A549 (cell line): ENCODE measurements around the gene AMMECR1. TPM values are rescaled to one million over a fixed set of nuclear protein-coding genes. Genes with fewer than 3 reads are reported as not detected.

Experiments
- ATAC-seq, 2 experiments: fragments of 200-7000 bp in 1 of 2; fragments of >200 bp in 1 of 2; cut with Nextera tagmentation in 1 of 2; cut with Tn5 transposase in 1 of 2; 3 replicates each; pipeline versions ENCODE4 v1.8.0 to v1.9.1; 2018 to 2020; ENCODE audit warnings: mild to moderate bottlenecking in 1 of 2, moderate library complexity in 1 of 2
- CTCF ChIA-PET: fragments of 300-600 bp; sonication (Branson Sonifier 250); formaldehyde crosslinking; extraction: SDS; loops from one replicate; lab custom pipeline; 2021; ENCODE audit warnings: antibody characterized with exemption, inconsistent platforms; lab: Yijun Ruan, JAX
- POLR2A ChIA-PET: fragments of 350-600 bp; formaldehyde crosslinking; extraction: SDS; loops from one replicate; lab custom pipeline; 2021; ENCODE audit warnings: antibody characterized with exemption, inconsistent platforms; lab: Yijun Ruan, JAX
- DNase-seq, 2 experiments: peaks; one replicate each; pipeline versions ENCODE4 v3.0.0 to v3.0.0-alpha.2; 2011 to 2016; ENCODE audit warnings: low read depth in 1 of 2, low spot score in 1 of 2
- FAIRE-seq: peaks from 2 replicates; lab custom pipeline; 2011; peaks lifted over from hg19 to GRCh38; lab: Jason Lieb, UNC
- H3K27ac ChIP-seq, 2 experiments: fragments of >200 bp; sonication (Bioruptor Twin); formaldehyde crosslinking; 3 replicates each; pipeline ENCODE4 v1.5.1; 2016 to 2017
- H3K4me1 ChIP-seq: fragments of >200 bp; sonication (Bioruptor Twin); formaldehyde crosslinking; 3 replicates; pipeline ENCODE4 v1.6.1; 2016
- H3K4me2 ChIP-seq: fragments of >200 bp; sonication (Bioruptor Twin); formaldehyde crosslinking; 3 replicates; pipeline ENCODE4 v1.6.1; 2016
- H3K4me3 ChIP-seq: fragments of >200 bp; sonication (Bioruptor Twin); formaldehyde crosslinking; 3 replicates; pipeline ENCODE4 v1.5.1; 2016
- H3K9me3 ChIP-seq: fragments of >200 bp; sonication (Bioruptor Twin); formaldehyde crosslinking; 3 replicates; pipeline ENCODE4 v1.6.1; 2016
- CBX2 ChIP-seq: fragments of 200-600 bp; sonication (generic); IDR thresholded peaks from 2 replicates; pipeline ENCODE4 v1.6.1; 2016; ENCODE audit warnings: low read depth, mild to moderate bottlenecking, borderline replicate concordance
- CBX8 ChIP-seq: fragments of 200-600 bp; sonication (generic); IDR thresholded peaks from 2 replicates; pipeline ENCODE4 v1.6.1; 2016
- CEBPB ChIP-seq, 2 experiments: fragments of >200 bp in 1 of 2; sonication (Bioruptor Twin) in 1 of 2; formaldehyde crosslinking in 1 of 2; IDR thresholded peaks; 2 replicates each; pipeline ENCODE4 v1.6.1; 2012 to 2016
- EHMT2 ChIP-seq: fragments of 200-600 bp; sonication (generic); IDR thresholded peaks from 2 replicates; pipeline ENCODE4 v1.6.1; 2016; ENCODE audit warnings: antibody characterized with exemption, low read depth, mild to moderate bottlenecking, moderate library complexity
- EP300 ChIP-seq, 2 experiments: fragments of >200 bp; sonication (Bioruptor Twin); formaldehyde crosslinking; IDR thresholded peaks; 2 replicates in 1 of 2; 3 replicates in 1 of 2; pipeline ENCODE4 v1.6.1; 2016 to 2017
- ESRRA ChIP-seq: fragments of 150-350 bp; IDR thresholded peaks from 2 replicates; pipeline ENCODE4 v1.6.1; 2014; ENCODE audit warnings: mild to moderate bottlenecking, low read length, borderline replicate concordance
- FOSL2 ChIP-seq, 2 experiments: fragments of 450-650 bp in 1 of 2; fragments of >200 bp in 1 of 2; sonication (Bioruptor Twin) in 1 of 2; formaldehyde crosslinking; IDR thresholded peaks; 2 replicates each; pipeline versions ENCODE4 v1.5.0 to v1.6.1; 2016 to 2020; ENCODE audit warnings: mild to moderate bottlenecking in 1 of 2, moderate library complexity in 1 of 2
- GATA3 ChIP-seq: IDR thresholded peaks from 2 replicates; pipeline ENCODE4 v1.6.1; 2012; ENCODE audit warnings: borderline replicate concordance
- JUNB ChIP-seq: fragments of >200 bp; sonication (Bioruptor Twin); formaldehyde crosslinking; IDR thresholded peaks from 2 replicates; pipeline ENCODE4 v1.6.1; 2016
- MAZ ChIP-seq: fragments of 150-350 bp; IDR thresholded peaks from 2 replicates; pipeline ENCODE4 v1.6.1; 2014; ENCODE audit warnings: antibody characterized with exemption, low read depth, low read length, borderline replicate concordance
- POLR2A ChIP-seq: IDR thresholded peaks from 2 replicates; pipeline ENCODE4 v1.6.1; 2012; ENCODE audit warnings: mild to moderate bottlenecking, low read length
- ZNF302 ChIP-seq: fragments of 250-450 bp; sonication (Bioruptor Pico); IDR thresholded peaks from 2 replicates; pipeline ENCODE4 v1.9.0; 2021; ENCODE audit warnings: inconsistent platforms, mild to moderate bottlenecking, moderate library complexity
- WGBS: methylation state at CpG from one replicate; pipeline ENCODE4 v1.1.6; 2017; ENCODE audit errors: missing lambda C conversion rate; 5-methylcytosine and 5-hydroxymethylcytosine counted together
- polyA plus RNA-seq, 4 experiments: library from polyadenylated mRNA; depleted of rRNA in 3 of 4; stranded (reverse); fragments of >200 nt; fragmentation: RNase III in 1 of 4; extraction: RNeasy Plus Mini Kit Qiagen cat#74134 plus additional on column Dnase treatment in 1 of 4; gene quantifications; 2 replicates in 3 of 4; 3 replicates in 1 of 4; pipeline ENCODE4 v1.2.3, GENCODE V29; 2011 to 2017
- TF ChIP-seq, protein P1 (sequence below): fragments of >200 bp; sonication (Bioruptor Twin); formaldehyde crosslinking; IDR thresholded peaks from 3 replicates; pipeline ENCODE4 v1.6.1; 2016
- TF ChIP-seq, protein P2 (sequence below): fragments of 250-450 bp; sonication (Bioruptor Pico); IDR thresholded peaks from 2 replicates; pipeline ENCODE4 v1.5.0; 2020; ENCODE audit warnings: low read depth, mild to moderate bottlenecking, moderate library complexity
- TF ChIP-seq, protein P3 (sequence below): IDR thresholded peaks from 2 replicates; pipeline ENCODE4 v1.6.1; 2012
- TF ChIP-seq, protein P4 (sequence below): fragments of 200-600 bp; sonication (generic); IDR thresholded peaks from 2 replicates; pipeline ENCODE4 v1.6.1; 2016; ENCODE audit warnings: antibody characterized with exemption, mild to moderate bottlenecking, moderate library complexity
- TF ChIP-seq, protein P5 (sequence below): fragments of >200 bp; sonication (Bioruptor Twin); formaldehyde crosslinking; IDR thresholded peaks from 2 replicates; pipeline ENCODE4 v1.6.1; 2016
- TF ChIP-seq, protein P6 (sequence below): fragments of >200 bp; sonication (Bioruptor Twin); formaldehyde crosslinking; IDR thresholded peaks from 3 replicates; pipeline ENCODE4 v1.5.1; 2016

AMMECR1 gene
- polyA plus RNA-seq, 2 of the 4 experiments (the other 2 are of a cell fraction) = 7.9 to 13.7 TPM

DNA sequence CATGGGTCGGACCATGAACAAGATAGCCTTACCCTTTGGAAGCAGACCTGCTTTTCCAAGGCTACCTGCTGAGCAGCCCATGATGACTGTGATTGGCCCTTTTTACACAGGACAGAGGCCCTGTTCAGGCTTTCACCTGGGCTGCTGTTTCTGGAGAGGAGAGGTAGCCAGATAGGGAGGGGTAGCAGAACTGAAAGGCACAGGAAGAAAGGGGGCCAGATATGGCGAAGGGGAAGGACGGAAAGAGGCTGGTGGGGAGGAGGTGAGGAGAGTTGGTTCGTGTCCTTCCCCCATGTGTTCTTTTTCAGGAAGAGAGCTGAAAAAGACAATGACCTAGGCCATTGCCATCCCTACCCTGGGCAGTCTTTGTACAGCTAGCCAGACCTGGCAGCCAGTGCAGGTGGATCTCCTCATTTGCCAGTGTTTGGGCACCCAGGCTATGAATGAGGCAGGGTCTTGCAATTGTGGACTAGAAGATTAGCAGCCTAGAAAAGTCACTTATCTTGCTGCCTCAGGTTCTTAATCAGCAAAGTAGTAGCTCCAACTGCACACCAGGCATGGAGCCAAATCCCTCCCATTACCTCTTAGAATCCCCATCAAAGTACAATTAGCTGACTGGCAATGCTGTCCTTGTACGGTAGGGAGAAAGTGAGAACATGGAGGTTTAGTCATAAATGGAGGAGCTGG, 139.6 kb downstream of the AMMECR1 start:
- CTCF ChIA-PET = interaction anchor here (0.9 to 34.7 kb wide), 3 partner anchors 10 to 235 kb away, joined by 3 to 848 read pairs (median 7); no protein-coding TSS in a partner anchor
- ATAC-seq = no peak
- Histone ChIP-seq H3K4me2 (no peak overlapping the region), H3K9me3 (no peaks in the 10 kb centered on the region), H3K4me3 (no peak overlapping the region), H3K27ac (peak overlapping the region; percentile 42 to 83; a peak in 4 of 6 replicates), H3K4me1 (peaks cover 72% of the 10 kb centered on the region)
- POLR2A ChIA-PET = no interaction called here
- FAIRE-seq = no peak
- DNase-seq = no peak
- 92% methylated on average over 5 of the region's 5 CpGs for WGBS
- TF ChIP-seq, protein P1, sequence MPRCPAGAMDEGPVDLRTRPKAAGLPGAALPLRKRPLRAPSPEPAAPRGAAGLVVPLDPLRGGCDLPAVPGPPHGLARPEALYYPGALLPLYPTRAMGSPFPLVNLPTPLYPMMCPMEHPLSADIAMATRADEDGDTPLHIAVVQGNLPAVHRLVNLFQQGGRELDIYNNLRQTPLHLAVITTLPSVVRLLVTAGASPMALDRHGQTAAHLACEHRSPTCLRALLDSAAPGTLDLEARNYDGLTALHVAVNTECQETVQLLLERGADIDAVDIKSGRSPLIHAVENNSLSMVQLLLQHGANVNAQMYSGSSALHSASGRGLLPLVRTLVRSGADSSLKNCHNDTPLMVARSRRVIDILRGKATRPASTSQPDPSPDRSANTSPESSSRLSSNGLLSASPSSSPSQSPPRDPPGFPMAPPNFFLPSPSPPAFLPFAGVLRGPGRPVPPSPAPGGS = no peak
- TF ChIP-seq, protein P2, sequence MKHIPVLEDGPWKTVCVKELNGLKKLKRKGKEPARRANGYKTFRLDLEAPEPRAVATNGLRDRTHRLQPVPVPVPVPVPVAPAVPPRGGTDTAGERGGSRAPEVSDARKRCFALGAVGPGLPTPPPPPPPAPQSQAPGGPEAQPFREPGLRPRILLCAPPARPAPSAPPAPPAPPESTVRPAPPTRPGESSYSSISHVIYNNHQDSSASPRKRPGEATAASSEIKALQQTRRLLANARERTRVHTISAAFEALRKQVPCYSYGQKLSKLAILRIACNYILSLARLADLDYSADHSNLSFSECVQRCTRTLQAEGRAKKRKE (CRISPR knock-in tag) = no peak
- no peak for TF ChIP-seq ZNF302 (CRISPR knock-in tag)
- no peak for TF ChIP-seq JUNB
- no peak for TF ChIP-seq CEBPB (IDR thresholded peaks at IDR 0.05)
- no peak for TF ChIP-seq CBX2
- no peak for TF ChIP-seq CBX8
- TF ChIP-seq POLR2A = no peak
- TF ChIP-seq, protein P3, sequence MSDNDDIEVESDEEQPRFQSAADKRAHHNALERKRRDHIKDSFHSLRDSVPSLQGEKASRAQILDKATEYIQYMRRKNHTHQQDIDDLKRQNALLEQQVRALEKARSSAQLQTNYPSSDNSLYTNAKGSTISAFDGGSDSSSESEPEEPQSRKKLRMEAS = no peak
- TF ChIP-seq FOSL2 (IDR thresholded peaks at IDR 0.05) = no peak
- no peak for TF ChIP-seq FOSL2 (CRISPR knock-in tag; IDR thresholded peaks at IDR 0.05)
- TF ChIP-seq GATA3 = no peak
- TF ChIP-seq EHMT2 = no peak
- TF ChIP-seq ESRRA = no peak
- TF ChIP-seq, protein P4, sequence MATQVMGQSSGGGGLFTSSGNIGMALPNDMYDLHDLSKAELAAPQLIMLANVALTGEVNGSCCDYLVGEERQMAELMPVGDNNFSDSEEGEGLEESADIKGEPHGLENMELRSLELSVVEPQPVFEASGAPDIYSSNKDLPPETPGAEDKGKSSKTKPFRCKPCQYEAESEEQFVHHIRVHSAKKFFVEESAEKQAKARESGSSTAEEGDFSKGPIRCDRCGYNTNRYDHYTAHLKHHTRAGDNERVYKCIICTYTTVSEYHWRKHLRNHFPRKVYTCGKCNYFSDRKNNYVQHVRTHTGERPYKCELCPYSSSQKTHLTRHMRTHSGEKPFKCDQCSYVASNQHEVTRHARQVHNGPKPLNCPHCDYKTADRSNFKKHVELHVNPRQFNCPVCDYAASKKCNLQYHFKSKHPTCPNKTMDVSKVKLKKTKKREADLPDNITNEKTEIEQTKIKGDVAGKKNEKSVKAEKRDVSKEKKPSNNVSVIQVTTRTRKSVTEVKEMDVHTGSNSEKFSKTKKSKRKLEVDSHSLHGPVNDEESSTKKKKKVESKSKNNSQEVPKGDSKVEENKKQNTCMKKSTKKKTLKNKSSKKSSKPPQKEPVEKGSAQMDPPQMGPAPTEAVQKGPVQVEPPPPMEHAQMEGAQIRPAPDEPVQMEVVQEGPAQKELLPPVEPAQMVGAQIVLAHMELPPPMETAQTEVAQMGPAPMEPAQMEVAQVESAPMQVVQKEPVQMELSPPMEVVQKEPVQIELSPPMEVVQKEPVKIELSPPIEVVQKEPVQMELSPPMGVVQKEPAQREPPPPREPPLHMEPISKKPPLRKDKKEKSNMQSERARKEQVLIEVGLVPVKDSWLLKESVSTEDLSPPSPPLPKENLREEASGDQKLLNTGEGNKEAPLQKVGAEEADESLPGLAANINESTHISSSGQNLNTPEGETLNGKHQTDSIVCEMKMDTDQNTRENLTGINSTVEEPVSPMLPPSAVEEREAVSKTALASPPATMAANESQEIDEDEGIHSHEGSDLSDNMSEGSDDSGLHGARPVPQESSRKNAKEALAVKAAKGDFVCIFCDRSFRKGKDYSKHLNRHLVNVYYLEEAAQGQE = no peak
- TF ChIP-seq EP300 (IDR thresholded peaks at IDR 0.05) = no peak
- TF ChIP-seq, protein P5, sequence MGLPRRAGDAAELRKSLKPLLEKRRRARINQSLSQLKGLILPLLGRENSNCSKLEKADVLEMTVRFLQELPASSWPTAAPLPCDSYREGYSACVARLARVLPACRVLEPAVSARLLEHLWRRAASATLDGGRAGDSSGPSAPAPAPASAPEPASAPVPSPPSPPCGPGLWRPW = no peak
- TF ChIP-seq, protein P6, sequence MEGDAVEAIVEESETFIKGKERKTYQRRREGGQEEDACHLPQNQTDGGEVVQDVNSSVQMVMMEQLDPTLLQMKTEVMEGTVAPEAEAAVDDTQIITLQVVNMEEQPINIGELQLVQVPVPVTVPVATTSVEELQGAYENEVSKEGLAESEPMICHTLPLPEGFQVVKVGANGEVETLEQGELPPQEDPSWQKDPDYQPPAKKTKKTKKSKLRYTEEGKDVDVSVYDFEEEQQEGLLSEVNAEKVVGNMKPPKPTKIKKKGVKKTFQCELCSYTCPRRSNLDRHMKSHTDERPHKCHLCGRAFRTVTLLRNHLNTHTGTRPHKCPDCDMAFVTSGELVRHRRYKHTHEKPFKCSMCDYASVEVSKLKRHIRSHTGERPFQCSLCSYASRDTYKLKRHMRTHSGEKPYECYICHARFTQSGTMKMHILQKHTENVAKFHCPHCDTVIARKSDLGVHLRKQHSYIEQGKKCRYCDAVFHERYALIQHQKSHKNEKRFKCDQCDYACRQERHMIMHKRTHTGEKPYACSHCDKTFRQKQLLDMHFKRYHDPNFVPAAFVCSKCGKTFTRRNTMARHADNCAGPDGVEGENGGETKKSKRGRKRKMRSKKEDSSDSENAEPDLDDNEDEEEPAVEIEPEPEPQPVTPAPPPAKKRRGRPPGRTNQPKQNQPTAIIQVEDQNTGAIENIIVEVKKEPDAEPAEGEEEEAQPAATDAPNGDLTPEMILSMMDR = no peak
- TF ChIP-seq MAZ = no peak
- TF ChIP-seq, all 56 proteins: peak for 0
